PFSK-1 (cell line): ENCODE data around the gene CCL4L2.

Experiments
- FOXP2 ChIP-seq: optimal IDR thresholded peaks from 2 replicates; pipeline ENCODE3; 2011; ENCODE audit warnings: borderline replicate concordance, control low read depth, inconsistent platforms; ENCODE audit not compliant: insufficient read depth; ENCODE audit errors: extremely low read length, extremely low read depth
- POLR2AphosphoS5 ChIP-seq: IDR thresholded peaks from 2 replicates; pipeline ENCODE4 v1.6.1; 2012; ENCODE audit warnings: low read depth, mild to moderate bottlenecking, control low read depth, low read length, moderate library complexity
- REST ChIP-seq, 2 experiments: IDR thresholded peaks; 2 replicates each; pipeline versions ENCODE4 v1.6.1 to v1.8.0; 2011 to 2012; ENCODE audit warnings: low read depth in 2 of 2, low read length in 2 of 2, control low read depth in 1 of 2, inconsistent platforms in 1 of 2, mild to moderate bottlenecking in 1 of 2, moderate library complexity in 1 of 2; ENCODE audit not compliant: insufficient read depth in 1 of 2
- SIN3A ChIP-seq: IDR thresholded peaks from 2 replicates; pipeline ENCODE4 v1.6.1; 2012; ENCODE audit warnings: mild to moderate bottlenecking, low read length, moderate library complexity, borderline replicate concordance; ENCODE audit not compliant: insufficient read depth
- TAF1 ChIP-seq: IDR thresholded peaks from 2 replicates; pipeline ENCODE4 v1.6.1; 2012; ENCODE audit warnings: low read length, control low read depth, borderline replicate concordance; ENCODE audit not compliant: insufficient read depth

- no peak for TF ChIP-seq TAF1
- no peak for TF ChIP-seq REST (IDR thresholded peaks at IDR 0.05; ENCODE audit: insufficient read depth in 1 of 2, low read depth in 2 of 2, low read length in 2 of 2)
- no peak for TF ChIP-seq POLR2AphosphoS5
- no peak for TF ChIP-seq SIN3A
- TF ChIP-seq FOXP2, result no peak
These were observed 17.6 kb upstream of the CCL4L2 start for GRCh38 chr17:36193216-36193775.
